ENCODE measurements around the gene IREB2. TPM values are rescaled to one million over a fixed set of nuclear protein-coding genes. Genes with fewer than 3 reads are reported as not detected.
"Not testable (repeated sequence)": the region's sequence is repeated elsewhere in the genome, so short reads cannot be mapped to it uniquely, and the experiment has no call there.

Gene IREB2
- total RNA-seq, 2 donors from 2014 or later, result 52.4 to 59.9 TPM

GRCh38 chr15:78399091-78399490 lies 38.9 kb upstream of the IREB2 start:
- Histone ChIP-seq H3K4me1 (peaks cover 9% of the 10 kb centered on the region), H3K36me3 (no peaks in the 10 kb centered on the region), H3K27me3 (no peaks in the 10 kb centered on the region), H3K9me3 (no peaks in the 10 kb centered on the region), H3K27ac (no peak overlapping the region), H3K4me3 (no peak overlapping the region), H3K9ac (ENCODE audit: low read depth in 2 of 2, low read length in 2 of 2) (no peak overlapping the region)
- intact Hi-C loops (cut with DNase I), result no loop called here
- TF ChIP-seq CTCF (IDR thresholded peaks at IDR 0.05), result no peak
- DNase-seq, result no peak

GRCh38 chr15:78402061-78402610 lies 35.9 kb upstream of the IREB2 start:
- Histone ChIP-seq H3K27me3 (no peaks in the 10 kb centered on the region), H3K4me3 (no peak overlapping the region), H3K4me1 (peaks cover 5% of the 10 kb centered on the region), H3K27ac (no peak overlapping the region), H3K36me3 (no peaks in the 10 kb centered on the region), H3K9me3 (no peaks in the 10 kb centered on the region), H3K9ac (ENCODE audit: low read depth in 2 of 2, low read length in 2 of 2) (no peak overlapping the region)
- intact Hi-C loops (cut with DNase I), result no loop called here
- TF ChIP-seq CTCF (IDR thresholded peaks at IDR 0.05), result no peak
- DNase-seq, result no peak

GRCh38 chr15:78404125-78404524 lies 33.9 kb upstream of the IREB2 start:
- no peaks in the 10 kb centered on the region for H3K27me3 ChIP-seq
- no peak overlapping the region for H3K4me3 ChIP-seq
- H3K36me3 ChIP-seq, result no peaks in the 10 kb centered on the region
- no peak for DNase-seq
- TF ChIP-seq CTCF (IDR thresholded peaks at IDR 0.05), result no peak
- H3K9ac ChIP-seq (ENCODE audit: low read depth in 2 of 2, low read length in 2 of 2), result no peak overlapping the region
- intact Hi-C loops (cut with DNase I), result no loop called here
- no peak overlapping the region for H3K27ac ChIP-seq
- H3K4me1 ChIP-seq, result peaks cover 6% of the 10 kb centered on the region
- H3K9me3 ChIP-seq, result no peaks in the 10 kb centered on the region

- H3K4me1 ChIP-seq; intact Hi-C loops (cut with DNase I); H3K27me3 ChIP-seq; H3K9me3 ChIP-seq; H3K9ac ChIP-seq (ENCODE audit: low read depth in 2 of 2, low read length in 2 of 2); H3K4me3 ChIP-seq; DNase-seq; H3K36me3 ChIP-seq; H3K27ac ChIP-seq: not testable (repeated sequence)
Observed at GRCh38 chr15:78404796-78405195, 33.2 kb upstream of the IREB2 start.

- Histone ChIP-seq H3K27ac (no peak overlapping the region), H3K9me3 (no peaks in the 10 kb centered on the region), H3K4me3 (no peak overlapping the region), H3K4me1 (peaks cover 6% of the 10 kb centered on the region), H3K27me3 (no peaks in the 10 kb centered on the region), H3K9ac (ENCODE audit: low read depth in 2 of 2, low read length in 2 of 2) (no peak overlapping the region), H3K36me3 (no peaks in the 10 kb centered on the region)
- no peak for DNase-seq
- no peak for TF ChIP-seq CTCF (IDR thresholded peaks at IDR 0.05)
- intact Hi-C loops (cut with DNase I), result no loop called here
Observed at GRCh38 chr15:78405336-78405924, 32.6 kb upstream of the IREB2 start.

- Histone ChIP-seq H3K27ac (no peak overlapping the region), H3K36me3 (no peaks in the 10 kb centered on the region), H3K4me1 (peaks cover 6% of the 10 kb centered on the region), H3K4me3 (no peak overlapping the region), H3K9ac (ENCODE audit: low read depth in 2 of 2, low read length in 2 of 2) (no peak overlapping the region), H3K9me3 (no peaks in the 10 kb centered on the region), H3K27me3 (no peaks in the 10 kb centered on the region)
- no peak for TF ChIP-seq CTCF (IDR thresholded peaks at IDR 0.05)
- no peak for DNase-seq
- intact Hi-C loops (cut with DNase I), result no loop called here
Observed at GRCh38 chr15:78406016-78406585, 31.9 kb upstream of the IREB2 start.

Measured in colonic mucosa (tissue), 4 donors.